GM19023 (cell line): ENCODE results near the gene USP49.
"Not testable (repeated sequence)": the region's sequence is repeated elsewhere in the genome, so short reads cannot be mapped to it uniquely, and the experiment has no call there.

Experiments used
- ATAC-seq: cut with Tn5 transposase; IDR thresholded peaks from one replicate; pipeline ENCODE4 v1.9.1; 2021; ENCODE audit warnings: mild to moderate bottlenecking, moderate library complexity; ENCODE audit not compliant: unreplicated experiment

The USP49 gene

DNA sequence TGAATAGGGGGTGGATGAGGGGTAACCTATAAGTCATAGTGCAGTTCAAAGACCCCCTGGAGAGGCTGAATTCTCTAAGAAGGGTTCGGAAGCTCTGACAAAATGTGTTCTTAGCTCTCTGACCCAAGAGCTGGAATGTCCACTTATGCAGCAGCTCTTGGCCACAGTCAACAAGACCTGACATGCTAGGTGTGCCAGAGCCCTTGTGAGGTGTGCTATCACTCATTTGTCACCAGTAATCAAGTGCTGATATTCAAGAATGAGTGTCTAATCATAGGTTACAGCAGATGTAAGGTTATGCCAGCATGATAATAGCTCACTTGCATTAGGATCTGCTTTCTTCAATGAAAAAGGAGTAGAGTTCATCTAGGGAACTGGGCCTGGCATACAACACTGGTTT lies 79.6 kb downstream of the USP49 start:
- ATAC-seq: no peak

DNA sequence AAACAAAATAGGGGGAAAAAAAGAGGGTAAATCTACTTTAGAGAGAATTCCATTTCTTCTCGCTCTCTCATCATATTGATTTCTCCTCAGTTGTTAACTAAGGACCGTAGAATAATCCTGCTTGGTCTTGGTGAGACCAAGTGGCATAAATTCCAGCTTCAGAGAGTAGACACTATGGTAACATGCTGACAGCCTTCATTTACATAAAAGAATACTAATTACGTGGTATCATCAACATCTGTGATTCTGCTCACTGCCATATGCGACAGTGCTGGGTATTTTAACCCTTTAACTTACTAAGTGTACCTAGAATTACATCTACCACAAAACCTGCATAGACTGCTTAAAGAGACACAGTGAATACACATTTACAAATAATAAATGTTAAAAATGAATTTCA lies 80.5 kb downstream of the USP49 start:
- ATAC-seq: no peak

DNA sequence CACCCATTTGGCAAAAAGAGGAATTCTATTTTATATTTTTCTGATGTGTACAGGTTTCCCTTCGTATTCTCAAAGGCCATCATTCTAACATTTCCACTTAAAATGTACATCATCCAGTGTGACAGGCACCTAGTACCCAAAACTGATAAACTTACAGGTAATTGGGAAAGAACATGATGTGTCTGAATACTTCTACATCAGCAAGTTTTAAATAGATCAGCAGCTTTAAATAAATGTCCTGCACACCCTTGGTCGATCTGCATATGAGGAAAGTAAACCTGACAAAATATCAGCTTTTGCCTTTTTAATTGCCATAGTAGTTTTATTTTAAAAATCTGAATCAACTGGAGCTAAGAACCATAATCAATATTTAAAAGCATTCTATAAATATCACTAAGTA lies 81.2 kb downstream of the USP49 start:
- no peak for ATAC-seq

DNA sequence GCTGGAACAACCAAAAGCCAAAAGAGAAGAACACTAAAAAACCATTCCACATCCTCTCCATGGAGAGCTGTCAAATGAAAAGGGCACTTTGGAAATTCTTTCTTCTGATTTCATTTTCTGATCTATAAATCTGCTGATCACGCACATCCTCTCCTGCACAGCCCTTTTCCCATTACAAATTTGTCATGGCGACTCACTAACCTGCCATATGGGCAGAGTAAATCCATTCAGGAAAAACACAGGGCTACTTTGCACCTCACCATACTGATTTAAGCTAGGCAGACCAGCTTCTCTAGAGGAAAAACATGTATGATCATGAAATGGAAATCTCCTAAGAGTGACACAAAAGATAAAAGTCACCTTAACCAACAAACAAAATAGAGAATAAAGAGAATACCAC lies 81.7 kb downstream of the USP49 start:
- ATAC-seq: no peak

DNA sequence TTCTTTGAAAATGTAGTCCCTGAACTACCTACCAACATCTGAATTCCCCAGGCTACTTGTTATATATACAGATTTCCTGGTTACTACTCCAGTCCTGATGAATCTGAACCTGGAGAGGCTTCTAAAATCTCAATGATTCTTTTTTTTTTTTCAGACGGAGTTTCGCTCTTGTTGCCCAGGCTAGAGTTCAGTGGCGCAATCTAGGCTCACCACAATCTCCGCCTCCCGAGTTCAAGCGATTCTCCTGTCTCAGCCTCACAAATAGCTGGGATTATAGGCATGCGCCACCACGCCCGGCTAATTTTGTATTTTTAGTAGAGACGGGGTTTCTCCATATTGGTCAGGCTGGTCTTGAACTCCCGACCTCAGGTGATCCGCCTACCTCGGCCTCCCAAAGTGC lies 83.2 kb downstream of the USP49 start:
- not testable (repeated sequence) for ATAC-seq

DNA sequence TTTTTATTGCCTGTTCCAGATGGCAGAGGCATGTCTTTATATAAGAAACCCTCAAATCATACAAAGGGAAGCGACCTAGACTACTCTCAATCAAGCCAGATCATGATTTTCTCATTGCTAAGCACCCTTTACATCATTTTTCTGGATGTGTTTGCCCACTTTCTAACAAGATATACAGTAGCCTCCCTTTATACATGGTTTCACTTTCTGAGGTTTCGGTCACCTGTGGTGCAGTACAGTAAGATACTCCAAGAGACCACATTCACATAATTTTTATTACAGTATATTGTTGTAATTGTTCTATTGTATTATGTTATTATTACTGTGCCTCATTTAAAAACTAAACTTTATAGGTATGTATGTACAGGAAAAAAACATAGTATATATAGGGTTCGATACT lies 84.1 kb downstream of the USP49 start:
- ATAC-seq: no peak

DNA sequence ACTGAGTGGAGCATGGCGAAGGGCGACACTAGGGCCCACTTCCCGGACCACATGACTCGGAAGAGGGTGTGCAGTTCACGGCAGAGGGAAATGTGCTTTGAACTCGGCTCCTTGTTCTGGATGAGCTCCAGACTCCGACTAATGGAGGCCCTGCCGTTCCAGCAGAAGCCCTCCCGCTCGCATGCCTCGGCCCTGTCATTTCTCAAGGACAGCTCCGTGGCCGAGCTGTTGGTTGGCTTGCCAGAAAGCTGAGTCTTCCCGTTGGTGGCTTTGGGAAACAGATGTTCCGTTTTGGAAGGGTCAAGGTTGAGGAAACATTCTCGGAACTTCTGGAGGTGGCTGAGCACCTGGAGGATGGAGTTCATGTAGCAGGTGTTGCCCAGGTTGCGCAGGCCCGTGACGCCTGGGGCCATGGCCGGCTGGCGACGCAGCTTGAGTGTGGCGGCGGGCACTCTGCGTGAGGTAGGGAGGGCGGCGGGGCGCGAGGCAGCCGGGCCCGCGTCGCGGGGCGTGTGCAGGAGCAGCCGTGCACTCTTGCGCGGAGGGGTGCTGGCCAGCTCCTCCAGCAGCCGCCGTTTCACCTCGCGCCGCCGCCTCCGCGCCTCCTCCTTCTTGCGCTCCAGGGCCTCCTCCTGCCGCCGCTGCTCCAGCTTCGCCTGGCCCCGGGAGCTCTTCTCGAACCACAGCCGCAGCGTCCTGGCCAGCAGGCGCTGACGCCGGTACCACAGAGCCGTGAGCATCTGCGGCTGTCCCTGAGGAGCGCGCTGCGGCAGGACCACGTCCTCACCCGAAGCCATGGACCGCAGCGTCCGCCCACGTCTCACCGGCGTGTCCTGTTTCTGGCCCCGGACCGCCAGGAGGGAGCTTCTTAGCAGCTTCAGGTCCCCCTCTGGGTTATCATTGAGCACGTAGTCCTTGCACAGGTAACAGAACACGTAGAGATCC lies 89.1 kb downstream of the USP49 start:
- ATAC-seq: no peak

DNA sequence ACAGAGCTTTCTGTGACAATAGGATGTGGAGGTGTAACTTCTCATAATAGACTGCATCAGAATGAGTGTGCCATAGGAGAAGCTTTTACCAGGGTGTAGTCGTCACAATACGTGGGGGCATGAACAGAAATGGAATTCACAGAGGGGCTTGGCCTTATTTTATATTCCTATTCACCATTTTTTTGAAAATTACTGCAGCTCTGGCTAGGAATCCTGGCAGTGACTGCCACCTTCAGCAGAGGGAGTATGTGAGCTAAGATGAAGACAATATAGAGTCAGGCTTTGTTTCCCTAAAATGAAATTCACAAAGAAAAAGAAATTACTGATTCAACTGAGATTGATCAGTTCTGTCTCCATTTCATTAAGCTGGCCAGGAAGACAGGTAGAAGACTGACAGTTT lies 93.8 kb downstream of the USP49 start:
- ATAC-seq: no peak

DNA sequence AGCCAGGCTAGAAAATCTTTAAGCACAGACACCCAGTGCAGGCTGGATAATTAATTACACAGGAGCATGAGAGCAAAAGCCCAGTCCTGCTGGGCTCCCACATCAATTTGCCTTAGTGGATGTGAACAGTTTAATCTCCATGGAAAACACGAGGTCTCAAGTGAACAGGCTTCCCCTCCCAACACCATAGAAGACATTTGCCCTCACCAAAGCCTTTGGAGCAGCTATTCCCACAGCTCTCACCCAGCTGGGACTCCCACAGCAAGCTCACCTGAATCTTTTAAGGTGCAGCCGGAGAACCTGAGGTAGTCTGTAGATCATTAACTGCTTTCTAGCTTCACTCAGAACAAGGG lies 95.6 kb downstream of the USP49 start:
- no peak for ATAC-seq

DNA sequence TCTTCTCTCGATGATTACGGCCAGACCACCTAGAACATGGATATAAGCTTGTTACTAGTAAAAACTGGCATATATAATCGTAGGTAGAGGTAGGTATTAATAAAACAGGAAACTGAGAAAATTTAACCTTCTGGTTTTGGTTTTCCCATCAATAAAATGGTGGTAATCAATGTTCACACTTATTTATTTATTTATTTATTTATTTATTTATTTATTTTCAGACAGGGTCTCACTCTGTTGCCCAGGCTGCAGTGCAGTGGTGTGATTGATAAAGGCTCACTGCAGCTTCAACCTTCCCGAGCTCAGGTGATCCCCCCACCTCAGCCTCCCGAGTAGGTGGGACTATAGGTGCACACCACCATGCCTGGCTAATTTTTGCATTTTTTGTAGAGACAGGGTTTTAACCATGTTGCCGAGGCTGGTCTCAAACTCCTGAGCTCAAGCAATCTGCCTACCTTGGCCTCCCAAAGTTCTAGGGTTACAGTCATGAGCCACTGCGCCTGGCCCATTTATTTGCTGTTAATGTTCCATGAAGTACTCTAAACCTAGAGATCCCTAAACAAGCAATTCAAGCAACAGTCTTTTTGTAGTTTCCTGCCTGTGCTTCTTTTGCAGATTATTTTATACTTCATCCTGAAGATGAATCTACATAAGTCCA lies 96.1 kb downstream of the USP49 start:
- ATAC-seq: no peak

DNA sequence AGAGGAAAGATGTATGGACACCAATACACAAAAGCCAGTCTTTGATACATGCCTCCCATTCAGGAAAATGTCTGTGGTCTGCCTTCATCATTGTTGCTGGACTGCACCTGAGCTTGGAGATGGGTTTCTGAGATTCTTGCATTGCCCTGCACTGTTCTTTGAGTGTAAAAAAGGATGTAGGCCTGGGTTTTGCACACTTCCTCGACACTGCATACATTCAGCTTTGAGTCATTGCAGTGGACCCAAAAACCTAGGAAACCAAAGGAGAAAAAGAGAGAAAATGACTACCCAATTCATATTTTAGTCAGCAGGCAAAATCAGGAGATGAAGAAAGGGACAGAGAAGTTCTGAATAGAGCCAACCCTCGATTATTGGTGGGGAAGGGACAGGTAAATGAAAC lies 98.7 kb downstream of the USP49 start:
- ATAC-seq: no peak

DNA sequence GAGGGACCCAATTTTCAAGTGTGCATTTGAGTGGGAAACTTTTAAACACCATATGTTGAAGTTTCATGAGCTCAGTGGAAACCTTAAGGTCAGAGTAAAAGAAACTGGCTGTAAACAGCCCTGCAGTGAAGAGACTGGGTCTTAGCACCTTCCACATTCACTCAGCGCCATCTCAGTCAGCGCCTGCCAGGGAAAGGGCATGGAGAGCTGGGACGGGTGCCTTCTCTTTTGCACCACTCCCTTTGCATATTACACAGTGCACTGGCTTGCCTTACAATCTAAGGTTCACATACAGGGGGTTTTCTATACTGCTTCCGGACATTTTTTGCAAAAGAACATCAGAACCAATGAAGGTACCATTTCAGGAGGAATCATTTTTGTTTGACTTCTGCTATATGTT lies 103.2 kb downstream of the USP49 start:
- ATAC-seq: no peak

DNA sequence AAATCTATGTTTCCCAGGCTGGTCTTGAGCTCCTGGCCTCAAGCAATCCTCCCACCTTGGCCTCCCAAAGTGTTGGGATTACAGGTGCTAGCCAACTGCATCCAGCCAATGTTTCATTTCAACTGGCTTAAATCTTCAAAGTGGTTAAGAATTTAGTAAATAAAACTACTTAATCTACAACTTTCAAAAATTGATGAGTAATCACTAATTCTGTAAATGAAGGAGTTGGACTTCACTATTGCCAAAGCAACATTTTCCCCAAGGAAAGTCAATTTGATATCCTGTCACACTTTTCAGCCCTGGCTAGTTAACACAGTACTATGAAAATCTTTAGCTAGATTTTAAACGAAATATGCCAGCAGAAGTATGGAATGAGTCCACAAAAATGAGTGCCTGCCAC lies 103.9 kb downstream of the USP49 start:
- no peak for ATAC-seq

DNA sequence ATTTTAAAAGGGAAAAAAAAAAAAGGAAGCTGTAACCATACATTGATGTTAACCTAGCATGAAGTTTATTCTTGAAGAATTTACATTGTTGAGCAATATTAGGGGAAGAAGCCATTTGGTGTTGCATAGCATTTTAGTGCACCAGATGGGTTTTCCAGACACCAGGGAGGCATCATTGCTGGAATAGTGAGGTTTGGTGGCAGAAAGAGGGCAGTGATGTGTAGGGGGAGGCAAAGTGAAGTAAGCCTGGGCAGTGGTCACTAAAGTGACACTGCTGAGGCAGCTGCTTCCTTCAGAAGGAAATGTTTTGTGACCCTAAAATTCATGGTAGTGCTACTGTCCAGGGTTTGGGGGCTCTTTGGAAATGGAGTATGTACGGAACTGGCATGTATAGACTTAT lies 105.1 kb downstream of the USP49 start:
- ATAC-seq: no peak

DNA sequence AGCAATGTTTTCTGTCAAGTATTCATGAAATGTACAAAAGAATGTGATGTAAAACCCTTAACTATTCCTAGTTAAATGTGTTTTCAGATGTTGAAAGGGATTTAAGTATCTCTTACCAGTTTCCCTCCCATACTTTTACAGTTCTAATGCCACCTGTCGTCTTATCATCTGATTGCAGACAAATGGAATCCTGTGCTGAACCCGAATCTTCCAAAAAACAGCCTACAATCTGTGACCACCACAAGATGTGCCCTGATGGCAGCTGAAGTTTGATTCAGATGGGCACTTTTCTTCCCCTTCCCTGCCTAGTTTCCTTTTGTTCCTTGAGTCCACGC lies 105.8 kb downstream of the USP49 start:
- ATAC-seq: no peak

DNA sequence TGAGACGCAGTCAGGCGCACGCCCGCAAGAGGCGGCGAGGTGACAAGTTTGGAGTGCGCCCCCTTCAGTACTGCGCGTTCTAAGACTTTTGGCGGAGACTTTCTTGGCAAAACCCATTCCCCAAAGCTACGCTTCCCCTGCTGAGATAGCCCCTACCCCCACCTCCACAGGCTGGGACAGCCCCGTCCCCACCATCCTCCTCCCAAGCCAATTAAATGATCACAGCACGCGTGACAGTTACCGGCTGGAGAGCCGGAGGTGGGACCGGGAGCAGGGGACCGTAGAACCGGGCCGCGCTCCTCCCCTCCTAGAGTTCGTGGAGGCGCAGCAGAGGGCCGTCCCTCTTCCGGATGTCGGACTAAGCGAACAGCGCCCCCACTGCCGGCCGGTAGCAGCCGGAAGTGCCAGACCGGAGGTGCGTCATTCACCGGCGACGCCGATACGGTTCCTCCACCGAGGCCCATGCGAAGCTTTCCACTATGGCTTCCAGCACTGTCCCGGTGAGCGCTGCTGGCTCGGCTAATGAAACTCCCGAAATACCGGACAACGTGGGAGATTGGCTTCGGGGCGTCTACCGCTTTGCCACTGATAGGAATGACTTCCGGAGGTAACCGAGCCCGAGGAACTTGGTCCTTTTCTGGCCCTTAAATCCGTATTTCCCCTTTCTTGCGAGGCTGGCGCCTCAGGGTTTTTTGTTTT lies 107.8 kb downstream of the USP49 start, which contains the start of gene TOMM6:
Gene TOMM6, plus strand, starts transcription at position 476 of the 699 bp plus-strand sequence. Its CDS starts 4 bp downstream, at position 480.
- peak; percentile 80 for ATAC-seq

DNA sequence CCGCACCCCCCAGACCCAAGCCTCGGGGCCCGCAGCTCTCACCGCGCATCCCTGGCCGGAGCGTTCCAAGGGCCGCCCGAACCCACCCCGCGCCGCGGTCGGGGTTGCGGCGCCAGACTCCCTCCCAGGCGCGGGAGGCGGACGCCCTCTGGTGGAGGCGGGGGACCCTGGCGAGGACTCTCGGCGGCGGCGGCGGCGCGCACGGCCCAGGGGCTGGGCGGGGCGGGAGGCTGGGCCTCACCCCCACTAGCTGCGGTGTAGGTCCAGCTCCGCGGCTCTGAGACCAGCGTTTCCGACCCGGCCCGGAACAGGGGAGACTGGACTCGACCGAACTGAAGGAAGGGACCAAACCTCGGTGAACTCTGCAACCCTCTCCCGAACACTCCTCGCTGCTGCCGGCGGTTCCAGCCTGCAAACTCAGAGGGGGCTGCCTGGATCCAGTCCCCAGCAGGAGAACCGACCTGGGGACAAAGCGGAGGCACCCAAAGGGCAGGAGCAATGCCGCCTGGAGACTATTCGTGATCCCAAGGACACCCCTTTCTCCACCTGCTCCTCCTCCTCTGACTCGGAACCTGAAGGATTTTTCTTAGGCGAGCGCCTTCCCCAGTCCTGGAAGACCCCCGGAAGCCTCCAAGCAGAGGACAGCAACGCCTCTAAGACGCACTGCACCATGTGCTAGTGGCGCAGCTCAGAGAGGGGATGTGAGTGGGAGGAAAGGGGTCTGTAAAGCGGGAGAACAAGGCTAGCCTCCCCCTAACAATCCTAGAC lies 108.5 kb downstream of the USP49 start:
- ATAC-seq: peak; percentile 56

DNA sequence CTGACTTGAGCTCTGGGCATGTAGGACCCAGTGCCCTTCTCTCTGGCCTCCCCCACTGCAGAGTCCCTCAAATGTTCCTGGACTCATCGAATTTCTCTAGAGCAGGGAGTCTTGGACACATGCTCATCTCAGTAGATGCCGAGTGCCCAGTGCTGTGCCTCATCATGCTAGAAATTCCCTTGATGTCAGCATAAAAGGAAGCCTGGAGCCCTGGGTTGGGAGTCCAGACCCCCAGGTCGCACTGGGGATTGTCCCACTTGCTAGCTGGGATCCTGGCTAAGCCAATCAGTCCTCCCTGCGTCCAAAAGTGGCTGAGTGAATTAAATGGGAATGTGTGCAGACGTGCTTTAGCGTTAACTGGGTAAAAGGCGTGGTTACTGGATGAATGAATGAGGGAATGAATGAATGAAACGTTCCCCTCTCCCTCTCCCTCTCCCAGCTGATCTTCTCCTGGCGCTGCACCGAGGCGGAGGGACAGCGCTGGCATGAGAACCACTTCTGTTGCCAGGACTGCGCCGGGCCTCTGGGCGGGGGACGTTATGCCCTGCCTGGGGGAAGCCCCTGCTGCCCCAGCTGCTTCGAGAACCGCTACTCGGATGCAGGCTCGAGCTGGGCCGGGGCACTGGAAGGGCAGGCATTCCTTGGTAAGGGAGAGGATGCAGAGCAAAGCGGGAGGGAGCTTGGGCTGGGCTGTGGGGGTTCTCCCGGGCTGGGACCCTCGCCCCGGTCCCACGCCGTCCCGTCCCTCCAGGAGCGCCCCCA lies 109.3 kb downstream of the USP49 start:
- ATAC-seq: no peak

DNA sequence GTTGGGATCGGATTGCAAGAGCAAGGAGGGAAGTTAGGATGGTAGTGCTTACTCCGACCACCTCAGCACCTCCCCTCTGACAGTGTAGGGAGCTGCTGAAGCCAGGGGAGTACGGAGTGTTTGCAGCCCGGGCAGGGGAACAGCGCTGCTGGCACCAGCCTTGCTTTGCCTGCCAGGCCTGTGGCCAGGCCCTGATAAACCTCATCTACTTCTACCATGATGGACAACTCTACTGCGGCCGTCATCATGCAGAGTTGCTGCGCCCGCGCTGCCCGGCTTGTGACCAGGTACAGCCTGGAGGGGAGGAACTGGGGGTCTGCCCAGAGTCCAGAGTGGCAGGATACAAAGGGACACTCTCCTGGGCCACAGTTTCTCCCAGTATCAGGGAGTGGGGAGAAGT lies 109.9 kb downstream of the USP49 start:
- ATAC-seq: no peak

DNA sequence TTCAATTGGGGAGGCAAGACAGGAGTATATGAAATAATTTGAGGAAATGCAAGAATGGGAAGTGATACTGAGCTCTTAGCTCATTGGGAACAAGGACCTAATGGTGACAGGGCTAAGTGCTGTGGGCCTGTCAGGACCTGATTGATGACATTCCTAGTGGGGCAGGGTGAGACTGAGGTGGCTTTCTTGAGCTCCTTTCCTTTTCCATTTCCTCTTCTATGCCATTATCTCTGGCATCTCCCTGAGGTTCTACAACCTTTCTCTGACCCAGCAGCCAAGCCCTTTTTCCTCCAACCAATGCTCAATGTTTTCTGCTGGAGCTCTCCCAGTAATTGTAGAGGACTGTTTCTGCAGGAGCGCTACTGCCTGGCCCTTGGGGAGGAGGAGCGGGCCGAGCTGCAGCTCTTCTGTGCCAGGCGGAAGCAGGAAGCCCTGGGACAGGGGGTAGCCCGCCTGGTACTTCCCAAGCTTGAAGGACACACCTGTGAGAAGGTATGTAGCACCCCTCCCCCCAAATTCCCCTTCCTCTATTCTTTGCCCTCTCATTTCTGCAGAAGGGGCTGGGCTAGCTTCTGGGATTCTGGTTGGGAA lies 110.5 kb downstream of the USP49 start:
- ATAC-seq: no peak
